GM12878 (cell line): ENCODE measurements around the gene IDH3A. TPM values are rescaled to one million over a fixed set of nuclear protein-coding genes. Genes with fewer than 3 reads are reported as not detected.
A peak's percentile ranks its signal among the peaks of the same experiment; 100 is the strongest.

ENCODE experiments used
- ATAC-seq: fragments of 200-7000 bp; cut with Tn5 transposase; 3 replicates; pipeline ENCODE4 v1.9.1; 2020; ENCODE audit warnings: mild to moderate bottlenecking, moderate library complexity
- BruUV-seq: library from RNA; stranded (reverse); fragments of 400-500 nt; replicated peaks from 2 replicates; lab custom pipeline; 2021; lab: Mats Ljungman, UMichigan
- CTCF ChIA-PET: fragments of 300-600 bp; sonication (Branson Sonifier 250); formaldehyde crosslinking; extraction: SDS; loops from one replicate; lab custom pipeline; 2021; ENCODE audit warnings: inconsistent platforms; lab: Yijun Ruan, JAX
- POLR2A ChIA-PET: fragments of 350-600 bp; formaldehyde crosslinking; extraction: SDS; loops from one replicate; lab custom pipeline; 2021; ENCODE audit warnings: inconsistent platforms; lab: Charles Lee
- RAD21 ChIA-PET: fragments of 300-600 bp; sonication (Branson Sonifier 250); formaldehyde crosslinking; loops from one replicate; lab custom pipeline; 2023; ENCODE audit warnings: antibody characterized with exemption; ENCODE audit not compliant: unreplicated experiment; lab: Charles Lee
- SMC1A ChIA-PET: fragments of 300-600 bp; sonication (Branson Sonifier 250); formaldehyde crosslinking; loops from one replicate; lab custom pipeline; 2023; ENCODE audit not compliant: unreplicated experiment, uncharacterized antibody; lab: Charles Lee
- DNase-seq: peaks from one replicate; pipeline ENCODE4 v3.0.0-alpha.2; 2011; ENCODE audit warnings: low read depth, low spot score
- FAIRE-seq: peaks from 3 replicates; lab custom pipeline; 2011; peaks lifted over from hg19 to GRCh38; lab: Jason Lieb, UNC
- H2AFZ ChIP-seq: 2 replicates; pipeline ENCODE4 v1.6.0; 2011; ENCODE audit warnings: low read depth, low read length, control low read depth; ENCODE audit not compliant: control insufficient read depth
- H3K27ac ChIP-seq: 2 replicates; pipeline ENCODE4 v1.5.1; 2011; ENCODE audit warnings: control low read depth; ENCODE audit not compliant: control insufficient read depth, insufficient read depth
- H3K27me3 ChIP-seq, 2 experiments: replicated peaks in 1 of 2; 2 replicates each; pipeline versions ENCODE4 v1.6.0 to v1.6.1; 2011; ENCODE audit warnings: low read length in 1 of 2; ENCODE audit not compliant: control insufficient read depth in 2 of 2, insufficient read depth in 2 of 2
- H3K36me3 ChIP-seq, 2 experiments: 2 replicates each; pipeline ENCODE4 v1.5.1; 2011; ENCODE audit warnings: low read length in 1 of 2; ENCODE audit not compliant: control insufficient read depth in 2 of 2, insufficient read depth in 2 of 2
- H3K4me1 ChIP-seq: 2 replicates; pipeline ENCODE4 v1.6.1; 2011; ENCODE audit warnings: mild to moderate bottlenecking, low read length, moderate library complexity, mixed read lengths; ENCODE audit not compliant: control insufficient read depth, insufficient read depth
- H3K4me2 ChIP-seq: 2 replicates; pipeline ENCODE4 v1.6.0; 2011; ENCODE audit warnings: control low read depth; ENCODE audit not compliant: control insufficient read depth, insufficient read depth
- H3K4me3 ChIP-seq: fragments of 200-600 bp; sonication (generic); 2 replicates; pipeline ENCODE4 v1.5.1; 2016
- H3K79me2 ChIP-seq: 2 replicates; pipeline ENCODE4 v1.6.0; 2011; ENCODE audit warnings: low read length; ENCODE audit not compliant: control insufficient read depth, insufficient read depth
- H3K9ac ChIP-seq: 2 replicates; pipeline ENCODE4 v1.8.0; 2011; ENCODE audit warnings: low read length, control low read depth, mixed read lengths; ENCODE audit not compliant: control insufficient read depth, insufficient read depth
- H3K9me3 ChIP-seq: replicated peaks from 3 replicates; pipeline ENCODE4 v1.5.1; 2011; ENCODE audit warnings: mild to moderate bottlenecking, low read length; ENCODE audit not compliant: control insufficient read depth, insufficient read depth
- H4K20me1 ChIP-seq: 2 replicates; pipeline ENCODE4 v1.6.0; 2011; ENCODE audit not compliant: control insufficient read depth, insufficient read depth
- ATF7 ChIP-seq: fragments of 450-650 bp; IDR thresholded peaks from 2 replicates; pipeline ENCODE4 v1.6.1; 2016; ENCODE audit warnings: low read depth, mild to moderate bottlenecking
- EED ChIP-seq: sonication (generic); IDR thresholded peaks from 2 replicates; pipeline ENCODE4 v1.6.1; 2016; ENCODE audit warnings: antibody characterized with exemption, low read depth
- MEF2A ChIP-seq: IDR thresholded peaks from 2 replicates; pipeline ENCODE4 v1.6.1; 2011; ENCODE audit warnings: low read depth, mild to moderate bottlenecking, low read length, moderate library complexity; ENCODE audit not compliant: insufficient read depth
- MYB ChIP-seq: fragments of 150-350 bp; IDR thresholded peaks from 2 replicates; pipeline ENCODE4 v1.6.1; 2014; ENCODE audit warnings: mild to moderate bottlenecking, low read depth, low read length, borderline replicate concordance
- NFIC ChIP-seq: IDR thresholded peaks from 2 replicates; pipeline ENCODE4 v1.6.1; 2012; ENCODE audit warnings: low read depth, mild to moderate bottlenecking, inconsistent platforms, low read length, moderate library complexity
- NR2F1 ChIP-seq: fragments of 450-650 bp; conservative IDR thresholded peaks from 2 replicates; pipeline ENCODE4 v1.6.1; 2017; ENCODE audit warnings: mild to moderate bottlenecking
- PML ChIP-seq: IDR thresholded peaks from 2 replicates; pipeline ENCODE4 v1.6.1; 2012; ENCODE audit warnings: low read length, inconsistent platforms
- RBBP5 ChIP-seq: fragments of 200-600 bp; sonication (generic); conservative IDR thresholded peaks from 2 replicates; pipeline ENCODE4 v1.6.1; 2016
- SRF ChIP-seq, 2 experiments: IDR thresholded peaks; 2 replicates each; pipeline ENCODE4 v1.6.1; 2011; ENCODE audit warnings: low read depth in 2 of 2, low read length in 2 of 2, mild to moderate bottlenecking in 1 of 2, moderate library complexity in 1 of 2
- TARDBP ChIP-seq: IDR thresholded peaks from 2 replicates; pipeline ENCODE4 v1.6.1; 2016; ENCODE audit warnings: borderline replicate concordance
- TCF7 ChIP-seq: IDR thresholded peaks from 2 replicates; pipeline ENCODE4 v1.6.1; 2014; ENCODE audit warnings: antibody characterized with exemption, borderline replicate concordance
- ZNF24 ChIP-seq: fragments of 450-650 bp; IDR thresholded peaks from 2 replicates; pipeline ENCODE4 v1.6.1; 2017; ENCODE audit warnings: antibody characterized with exemption, mild to moderate bottlenecking
- WGBS: methylation state at CpG from one replicate; pipeline ENCODE4 v1.1.6; 2016; ENCODE audit warnings: low lambda C conversion rate; ENCODE audit not compliant: insufficient replicate concordance, insufficient coverage; ENCODE audit errors: missing lambda C conversion rate; 5-methylcytosine and 5-hydroxymethylcytosine counted together
- in situ Hi-C: fragments of 300-500 bp; cut with MboI; formaldehyde crosslinking; loops from 9 replicates; pipeline ENCODE4 v1.14.3; 2018; ENCODE audit warnings: mixed read lengths
- intact Hi-C: fragments of 100-400 bp; cut with micrococcal nuclease; formaldehyde crosslinking; loops from one replicate; pipeline ENCODE4 v1.14.2; 2022; ENCODE audit not compliant: unreplicated experiment
- polyA plus RNA-seq, 11 experiments: library from polyadenylated mRNA; depleted of rRNA in 4 of 11; unstranded in 6 of 11; stranded (reverse) in 5 of 11; fragments of >200 nt; fragmentation: Nextera tagmentation in 4 of 11; fragmentation: Illumina TruSeq in 1 of 11; extraction: Ambion mirVana in 4 of 11; extraction: Trizol in 1 of 11; gene quantifications; 1 replicate in 1 of 11; 2 replicates in 10 of 11; pipeline versions ENCODE4 v1.2.1 to v1.2.3, GENCODE V29; 2011 to 2016; ENCODE audit warnings: inconsistent platforms in 2 of 11, missing spikeins in 2 of 11, low read depth in 1 of 11
- total RNA-seq, 4 experiments: library from RNA; depleted of rRNA in 3 of 4; stranded (reverse); fragments of >200 nt in 3 of 4; fragmentation: Illumina TruSeq in 1 of 4; extraction: Trizol in 1 of 4; gene quantifications; 2 replicates each; pipeline versions ENCODE4 v1.2.1 to v1.2.3, GENCODE V29; 2013 to 2021
- TF ChIP-seq, protein P1 (sequence below): fragments of 450-650 bp; IDR thresholded peaks from 2 replicates; pipeline ENCODE4 v1.6.1; 2016; ENCODE audit warnings: mild to moderate bottlenecking

The IDH3A gene
- total and polyA plus RNA-seq, 10 of the 15 experiments (the other 5 are each of a cell fraction or from before 2014, with no cell fraction given): 83.9 to 254 (median 195) TPM

DNA sequence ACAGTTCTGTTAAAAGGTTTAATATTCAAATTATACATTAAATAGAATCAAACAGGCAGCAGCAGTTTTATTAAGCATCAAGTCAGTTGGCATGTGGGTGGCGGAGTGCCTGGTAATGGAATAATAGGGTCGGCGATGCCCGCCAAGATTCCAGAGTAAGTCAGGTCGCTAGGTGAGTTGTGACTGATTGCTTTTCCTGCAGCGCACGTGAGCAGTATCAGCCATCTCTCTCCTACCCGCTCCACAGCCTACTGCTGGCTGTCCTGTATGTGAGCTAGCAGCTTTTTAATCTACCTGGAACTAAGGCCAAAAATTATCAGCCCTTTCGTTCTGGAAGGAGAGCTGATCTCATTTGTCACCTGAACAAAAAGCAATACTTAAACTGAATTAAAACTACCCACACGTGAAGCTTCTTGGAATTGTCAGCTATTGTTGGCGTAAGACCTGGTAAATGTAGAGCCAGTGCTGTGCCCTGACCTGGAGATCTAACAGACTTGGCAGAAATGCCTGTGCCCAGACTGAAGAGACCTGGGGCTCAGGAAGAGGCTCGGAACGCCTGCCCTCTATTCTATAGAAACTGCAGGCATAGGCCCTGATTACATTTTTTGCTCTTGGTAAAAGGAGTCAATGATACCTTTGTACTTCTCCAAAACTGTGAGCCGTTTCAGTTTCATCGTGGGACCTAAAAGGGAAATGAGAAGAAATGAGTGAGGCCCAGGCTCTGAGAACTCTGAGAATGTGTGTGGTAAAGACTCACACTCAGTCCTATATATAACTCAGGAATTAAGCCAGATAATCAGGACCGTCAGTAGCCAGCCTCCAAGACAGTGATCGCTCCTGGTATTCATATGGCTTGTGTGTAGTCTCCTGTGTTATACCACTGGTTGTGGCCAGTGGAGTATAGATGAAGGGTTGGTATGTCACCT lies 21.9 kb downstream of the IDH3A start (continued):
- TF ChIP-seq NR2F1: no peak
- TF ChIP-seq MYB: no peak
- no peak for TF ChIP-seq TCF7
- peak; percentile 72 for TF ChIP-seq EED
- TF ChIP-seq RBBP5: no peak
- peak; percentile 65; the same call in 1 of the 2 replicates for TF ChIP-seq MEF2A
- TF ChIP-seq ZNF24: peak; percentile 98

DNA sequence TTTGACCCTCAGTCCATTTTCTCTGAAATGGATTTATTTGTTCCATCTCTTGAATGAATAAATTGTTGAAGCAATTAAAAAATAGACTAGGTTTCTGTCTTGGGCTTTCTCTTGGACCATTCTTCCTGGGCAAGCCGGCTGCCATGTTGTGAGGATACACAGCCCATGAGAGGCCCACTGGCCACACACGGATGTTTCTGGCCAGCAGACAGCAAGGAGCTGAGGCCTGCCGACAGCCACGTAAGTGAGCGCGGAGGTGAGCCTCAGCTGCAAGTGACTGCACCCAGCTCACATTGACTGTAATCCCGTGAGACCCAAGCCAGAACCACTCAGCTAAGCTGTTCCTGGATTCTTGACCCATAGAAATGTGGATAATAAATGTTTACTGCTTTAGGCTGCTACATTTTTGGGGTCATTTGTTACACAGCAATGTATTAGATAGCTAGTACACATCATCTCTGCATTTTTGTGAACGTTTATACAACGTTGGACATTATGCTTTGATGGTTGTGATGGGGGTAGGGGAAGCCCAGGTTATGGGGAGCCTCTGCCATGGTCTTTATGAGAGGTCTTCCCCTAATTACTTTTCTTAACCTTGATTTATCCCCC lies 22.8 kb downstream of the IDH3A start:
- ChIA-PET CTCF (interaction anchor here (1.0 to 10.1 kb wide), 9 partner anchors 12 to 69 kb away, joined by 3 to 108 read pairs (median 4); partner anchors contain the start of genes CIB2 and IDH3A), SMC1A (interaction anchor here (0.6 to 13.7 kb wide), 8 partner anchors 15 to 60 kb away, joined by 3 to 152 read pairs (median 8); partner anchors contain the start of genes CIB2 and IDH3A), RAD21 (interaction anchor here (0.9 to 7.0 kb wide), 5 partner anchors 16 to 68 kb away, joined by 4 to 53 read pairs (median 9); partner anchors contain the start of genes CIB2 and IDH3A), POLR2A (interaction anchor here (1.2 to 8.0 kb wide), 4 partner anchors 11 to 22 kb away, joined by 3 to 75 read pairs (median 13); partner anchors contain the start of gene IDH3A)
- DNase-seq: no peak
- H3K9me3 ChIP-seq: peaks cover 8% of the 10 kb centered on the region; the same call in 2 of the 3 replicates
- peaks cover 76% of the 10 kb centered on the region for H3K4me1 ChIP-seq
- no peak overlapping the region; the same call in 1 of the 2 replicates for H2AFZ ChIP-seq
- H3K27ac ChIP-seq: peak overlapping the region; percentile 88
- no TSS peak for BruUV-seq
- in situ Hi-C loops (loop anchor here (25.0 kb wide), 1 partner anchor 815 kb away; no protein-coding TSS in a partner anchor), intact Hi-C loops (no loop called here)
- ATAC-seq: no peak
- H3K36me3 ChIP-seq: peaks cover 15 to 21% of the 10 kb centered on the region in 2 experiments; a peak in 3 of 4 replicates
- no peak overlapping the region for H3K4me3 ChIP-seq
- no peak for TF ChIP-seq ATF7
- TF ChIP-seq PML: no peak
- TF ChIP-seq TARDBP: no peak
- TF ChIP-seq, protein P1, sequence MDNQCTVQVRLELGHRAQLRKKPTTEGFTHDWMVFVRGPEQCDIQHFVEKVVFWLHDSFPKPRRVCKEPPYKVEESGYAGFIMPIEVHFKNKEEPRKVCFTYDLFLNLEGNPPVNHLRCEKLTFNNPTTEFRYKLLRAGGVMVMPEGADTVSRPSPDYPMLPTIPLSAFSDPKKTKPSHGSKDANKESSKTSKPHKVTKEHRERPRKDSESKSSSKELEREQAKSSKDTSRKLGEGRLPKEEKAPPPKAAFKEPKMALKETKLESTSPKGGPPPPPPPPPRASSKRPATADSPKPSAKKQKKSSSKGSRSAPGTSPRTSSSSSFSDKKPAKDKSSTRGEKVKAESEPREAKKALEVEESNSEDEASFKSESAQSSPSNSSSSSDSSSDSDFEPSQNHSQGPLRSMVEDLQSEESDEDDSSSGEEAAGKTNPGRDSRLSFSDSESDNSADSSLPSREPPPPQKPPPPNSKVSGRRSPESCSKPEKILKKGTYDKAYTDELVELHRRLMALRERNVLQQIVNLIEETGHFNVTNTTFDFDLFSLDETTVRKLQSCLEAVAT: peak; percentile 32; the same call in 1 of the 2 replicates
- no peak for TF ChIP-seq NFIC
- no peak for TF ChIP-seq SRF (IDR thresholded peaks at IDR 0.05; ENCODE audit: low read depth in 2 of 2, low read length in 2 of 2)
- peak overlapping the region; percentile 88 for H3K4me2 ChIP-seq
- H3K27me3 ChIP-seq: no peaks in the 10 kb centered on the region
- 91% methylated on average over 9 of the region's 9 CpGs for WGBS
- no peak for FAIRE-seq
- no peaks in the 10 kb centered on the region for H4K20me1 ChIP-seq
- peak overlapping the region; percentile 24 for H3K9ac ChIP-seq
- peaks cover 8% of the 10 kb centered on the region for H3K79me2 ChIP-seq
